Measurements from ENCODE around the gene CTNNA2.

Gene CTNNA2

GRCh38 chr2:80529466-80530165 lies 1016.8 kb downstream of the CTNNA2 start:
- no peak for DNase-seq

GRCh38 chr2:80530442-80531064 lies 1017.7 kb downstream of the CTNNA2 start:
- no peak for DNase-seq

GRCh38 chr2:80531319-80531718 lies 1018.5 kb downstream of the CTNNA2 start:
- DNase-seq, result no peak

- DNase-seq, result no peak
Measured at GRCh38 chr2:80545420-80546210, 1032.8 kb downstream of the CTNNA2 start.

GRCh38 chr2:80546766-80547165 lies 1033.9 kb downstream of the CTNNA2 start:
- no peak for DNase-seq

- DNase-seq, result no peak
Measured at GRCh38 chr2:80547344-80547743, 1034.5 kb downstream of the CTNNA2 start.

- no peak for DNase-seq
Measured at GRCh38 chr2:80548469-80548868, 1035.6 kb downstream of the CTNNA2 start.

- no peak for DNase-seq
Measured at GRCh38 chr2:80549901-80550300, 1037.0 kb downstream of the CTNNA2 start.

GRCh38 chr2:80560326-80560725 lies 1047.5 kb downstream of the CTNNA2 start:
- no peak for DNase-seq

GRCh38 chr2:80568011-80568410 lies 1055.2 kb downstream of the CTNNA2 start:
- no peak for DNase-seq

- DNase-seq, result no peak
Measured at GRCh38 chr2:80573167-80573566, 1060.3 kb downstream of the CTNNA2 start.

GRCh38 chr2:80573950-80574349 lies 1061.1 kb downstream of the CTNNA2 start:
- no peak for DNase-seq

- no peak for DNase-seq
Measured at GRCh38 chr2:80579756-80580155, 1066.9 kb downstream of the CTNNA2 start.

- DNase-seq, result no peak
Measured at GRCh38 chr2:80591233-80591632, 1078.4 kb downstream of the CTNNA2 start.

GRCh38 chr2:80592106-80592505 lies 1079.3 kb downstream of the CTNNA2 start:
- DNase-seq, result no peak

GRCh38 chr2:80610108-80610507 lies 1097.3 kb downstream of the CTNNA2 start:
- no peak for DNase-seq

GRCh38 chr2:80621656-80622055 lies 1108.8 kb downstream of the CTNNA2 start:
- no peak for DNase-seq

- no peak for DNase-seq
Measured at GRCh38 chr2:80624062-80624461, 1111.2 kb downstream of the CTNNA2 start.

GRCh38 chr2:80634590-80634989 lies 1121.7 kb downstream of the CTNNA2 start:
- no peak for DNase-seq

GRCh38 chr2:80638783-80639182 lies 1125.9 kb downstream of the CTNNA2 start:
- DNase-seq, result no peak

GRCh38 chr2:80642465-80642864 lies 1129.6 kb downstream of the CTNNA2 start:
- DNase-seq, result no peak

- no peak for DNase-seq
Measured at GRCh38 chr2:80643598-80643997, 1130.7 kb downstream of the CTNNA2 start.

- no peak for DNase-seq
Measured at GRCh38 chr2:80651435-80651834, 1138.6 kb downstream of the CTNNA2 start.

GRCh38 chr2:80655265-80655664 lies 1142.4 kb downstream of the CTNNA2 start:
- no peak for DNase-seq

Data from NCI-H2029 treated with DMSO at 0.1 percent for 48 hours (cell line).